ENCODE results near the gene MPDU1. TPM values are rescaled to one million over a fixed set of nuclear protein-coding genes. Genes with fewer than 3 reads are reported as not detected.

The MPDU1 gene
- total RNA-seq, 1 experiment from 2014 or later: 34.6 TPM

DNA sequence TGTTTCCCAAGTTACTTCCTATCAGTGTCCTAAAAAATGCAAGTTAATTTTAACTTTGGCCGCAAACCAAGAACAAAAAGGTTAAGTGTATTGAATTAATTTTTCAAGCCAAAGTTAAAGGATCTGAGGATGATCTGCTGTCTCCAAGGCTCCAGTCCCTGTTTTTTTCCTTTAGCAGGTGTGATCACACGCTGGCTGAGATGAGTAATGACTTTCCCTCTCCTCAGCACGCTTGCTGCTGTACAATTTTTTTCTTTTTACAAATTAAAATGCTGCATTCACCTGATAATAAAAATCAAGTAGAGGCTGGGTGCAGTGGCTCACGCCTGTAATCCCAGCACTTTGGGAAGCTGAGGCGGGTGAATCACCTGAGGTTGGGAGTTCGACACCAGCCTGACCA lies 38.7 kb upstream of the MPDU1 start:
- H3K27ac Mint-ChIP-seq (ENCODE audit: unreplicated experiment): no peak overlapping the region
- CTCF ChIA-PET: no interaction called here

GRCh38 chr17:7548585-7549400 lies 34.9 kb upstream of the MPDU1 start, which contains the start of gene TNFSF12:
TSS of gene TNFSF12 (plus strand) at chr17:7549058. CDS start at chr17:7549154, 96 bp downstream.
- Mint-ChIP-seq H3K27me3 (ENCODE audit: unreplicated experiment) (no peaks in the 10 kb centered on the region), H3K36me3 (ENCODE audit: insufficient read depth, unreplicated experiment) (peaks cover 6% of the 10 kb centered on the region), H3K9me3 (ENCODE audit: low read depth, unreplicated experiment) (no peaks in the 10 kb centered on the region), H3K4me1 (ENCODE audit: low read depth, unreplicated experiment) (peaks cover 16% of the 10 kb centered on the region), H3K4me3 (ENCODE audit: low read depth, unreplicated experiment) (peak within 1 kb of the TSS; percentile 71), H3K27ac (ENCODE audit: unreplicated experiment) (no peak within 1 kb of the TSS)
- intact Hi-C loops (cut with micrococcal nuclease; ENCODE audit: unreplicated experiment): no loop called here
- peak; percentile 23 for TF ChIP-seq CTCF (IDR thresholded peaks at IDR 0.05; ENCODE audit: unreplicated experiment)
- BruUV-seq (replicated peaks): no TSS peak
- CTCF ChIA-PET: interaction anchor here (1.5 kb wide), 1 partner anchor 9 kb away, joined by 4 read pairs; no protein-coding TSS in a partner anchor
- DNase-seq: peak; percentile 16

More for the DNA sequence above, 38.7 kb upstream of the MPDU1 start:
- H3K27me3 Mint-ChIP-seq (ENCODE audit: unreplicated experiment): peaks cover 7% of the 10 kb centered on the region
- no TSS peak for BruUV-seq (replicated peaks)
- H3K4me3 Mint-ChIP-seq (ENCODE audit: low read depth, unreplicated experiment): no peak overlapping the region
- H3K36me3 Mint-ChIP-seq (ENCODE audit: insufficient read depth, unreplicated experiment): no peaks in the 10 kb centered on the region
- no peak for DNase-seq
- peaks cover 9% of the 10 kb centered on the region for H3K4me1 Mint-ChIP-seq (ENCODE audit: low read depth, unreplicated experiment)
- intact Hi-C loops (cut with micrococcal nuclease; ENCODE audit: unreplicated experiment): no loop called here
- no peaks in the 10 kb centered on the region for H3K9me3 Mint-ChIP-seq (ENCODE audit: low read depth, unreplicated experiment)
- TF ChIP-seq CTCF (IDR thresholded peaks at IDR 0.05; ENCODE audit: unreplicated experiment): no peak

DNA sequence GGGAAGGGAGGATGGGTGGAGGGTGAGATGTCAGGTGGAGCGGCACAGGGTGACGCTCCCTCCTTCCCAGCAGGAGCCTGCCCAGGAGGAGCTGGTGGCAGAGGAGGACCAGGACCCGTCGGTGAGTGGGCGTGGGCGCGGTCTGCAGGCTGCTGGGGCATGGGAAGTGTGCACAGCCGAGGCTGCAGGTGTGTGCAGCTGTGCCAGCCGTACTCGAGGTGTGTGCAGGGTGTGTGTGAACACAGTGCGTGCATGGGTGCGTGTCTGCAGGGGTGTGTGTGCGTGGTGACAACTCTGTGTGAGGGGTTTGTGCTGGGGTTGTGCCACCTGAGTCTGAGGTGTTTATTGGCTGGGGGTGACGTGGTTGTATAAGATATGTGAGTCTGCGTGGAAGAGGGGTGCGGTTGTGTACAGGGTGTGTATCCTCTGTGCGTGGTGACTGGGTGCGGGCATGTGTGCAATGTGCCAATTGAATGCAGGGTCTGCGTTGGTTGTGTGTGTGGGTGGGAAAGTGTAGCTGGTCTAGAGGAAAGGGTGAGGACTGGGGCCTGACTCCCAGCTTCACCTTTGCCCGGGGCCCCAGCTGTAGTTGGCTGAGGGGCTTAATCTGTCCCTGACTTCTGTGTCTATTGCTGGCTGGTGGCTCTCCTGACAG lies 34.1 kb upstream of the MPDU1 start:
- Mint-ChIP-seq H3K27ac (ENCODE audit: unreplicated experiment) (no peak overlapping the region), H3K9me3 (ENCODE audit: low read depth, unreplicated experiment) (no peaks in the 10 kb centered on the region), H3K36me3 (ENCODE audit: insufficient read depth, unreplicated experiment) (peaks cover 6% of the 10 kb centered on the region), H3K27me3 (ENCODE audit: unreplicated experiment) (no peaks in the 10 kb centered on the region), H3K4me1 (ENCODE audit: low read depth, unreplicated experiment) (peaks cover 16% of the 10 kb centered on the region), H3K4me3 (ENCODE audit: low read depth, unreplicated experiment) (peak overlapping the region; percentile 71)
- no TSS peak for BruUV-seq (replicated peaks)
- CTCF ChIA-PET: interaction anchor here (1.5 kb wide), 1 partner anchor 8 kb away, joined by 4 read pairs; no protein-coding TSS in a partner anchor
- DNase-seq: no peak
- TF ChIP-seq CTCF (IDR thresholded peaks at IDR 0.05; ENCODE audit: unreplicated experiment): no peak
- intact Hi-C loops (cut with micrococcal nuclease; ENCODE audit: unreplicated experiment): no loop called here

DNA sequence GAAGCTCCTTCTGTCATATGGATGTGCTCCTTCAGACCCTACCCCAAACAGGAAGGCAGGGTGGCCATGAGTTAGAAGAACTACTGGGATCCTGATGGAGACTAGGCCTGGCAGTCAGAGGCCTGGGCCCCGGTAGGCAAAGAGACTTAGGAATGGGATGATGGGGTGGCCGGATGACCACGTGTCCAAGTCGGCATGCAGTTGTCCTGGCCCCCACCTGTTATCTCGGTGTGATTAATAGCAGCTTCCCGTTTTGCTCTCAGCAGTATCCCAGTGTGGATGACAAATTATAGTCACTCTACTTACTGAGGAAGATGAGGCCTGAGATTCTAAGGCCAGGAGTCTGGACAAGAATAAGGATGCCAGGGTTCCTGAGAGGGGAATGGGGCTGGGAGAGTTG lies 33.3 kb upstream of the MPDU1 start:
- intact Hi-C loops (cut with micrococcal nuclease; ENCODE audit: unreplicated experiment): no loop called here
- Mint-ChIP-seq H3K27ac (ENCODE audit: unreplicated experiment) (no peak overlapping the region), H3K9me3 (ENCODE audit: low read depth, unreplicated experiment) (no peaks in the 10 kb centered on the region), H3K4me3 (ENCODE audit: low read depth, unreplicated experiment) (no peak overlapping the region), H3K4me1 (ENCODE audit: low read depth, unreplicated experiment) (peaks cover 19% of the 10 kb centered on the region), H3K36me3 (ENCODE audit: insufficient read depth, unreplicated experiment) (peaks cover 6% of the 10 kb centered on the region), H3K27me3 (ENCODE audit: unreplicated experiment) (no peaks in the 10 kb centered on the region)
- CTCF ChIA-PET: no interaction called here
- TF ChIP-seq CTCF (IDR thresholded peaks at IDR 0.05; ENCODE audit: unreplicated experiment): no peak
- BruUV-seq (replicated peaks): no TSS peak
- no peak for DNase-seq

Measured in Calu3 (cell line).